Measurements from ENCODE around the gene CHCHD1.
"Not testable (repeated sequence)": the region's sequence is repeated elsewhere in the genome, so short reads cannot be mapped to it uniquely, and the experiment has no call there.

Gene CHCHD1

DNA sequence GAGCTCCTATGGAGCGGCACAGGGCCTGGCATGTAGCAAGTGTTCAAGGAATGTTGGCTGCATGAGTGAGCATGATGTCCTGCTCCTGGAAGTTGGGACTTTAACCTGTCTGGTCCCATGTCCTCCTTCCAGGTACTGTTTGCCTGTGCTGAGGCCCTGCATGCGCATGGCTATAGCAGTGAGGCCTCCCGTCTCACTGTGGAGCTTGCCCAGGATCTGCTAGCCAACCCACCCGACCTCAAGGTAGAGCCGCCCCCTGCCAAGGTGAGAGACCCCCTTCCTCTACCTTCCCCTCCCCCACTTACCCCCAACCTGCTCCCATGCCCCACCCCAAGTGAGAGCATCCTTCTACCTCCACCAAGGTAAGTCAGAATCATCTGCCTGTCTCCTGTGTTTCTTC is 11.6 kb downstream of the CHCHD1 start:
- Mint-ChIP-seq H3K9me3 (no peaks in the 10 kb centered on the region), H3K4me3 (no peak overlapping the region), H3K27me3 (no peaks in the 10 kb centered on the region), H3K36me3 (ENCODE audit: low read depth) (peaks cover 90% of the 10 kb centered on the region), H3K4me1 (ENCODE audit: low read depth) (peaks cover 1% of the 10 kb centered on the region), H3K27ac (peak overlapping the region; percentile 31)
- no peak for DNase-seq

DNA sequence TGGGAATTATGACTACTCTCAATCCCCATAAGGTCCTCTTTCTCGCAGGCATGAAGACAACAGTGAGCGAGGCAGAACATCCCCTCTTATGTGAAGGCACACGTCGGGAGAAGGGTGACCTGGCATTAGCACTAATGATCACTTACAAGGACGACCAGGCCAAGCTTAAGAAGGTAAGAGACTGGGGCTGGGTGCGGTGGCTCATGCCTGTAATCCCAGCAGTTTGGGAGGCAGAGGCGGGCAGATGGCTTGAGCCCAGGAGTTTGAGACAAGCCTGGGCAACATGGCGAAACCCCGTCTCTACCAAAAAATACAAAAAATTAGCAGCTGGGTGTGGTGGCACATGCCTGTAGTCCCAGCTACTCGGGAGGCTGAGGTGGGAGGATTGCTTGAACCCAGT is 13.6 kb downstream of the CHCHD1 start:
- H3K4me3 Mint-ChIP-seq; H3K9me3 Mint-ChIP-seq; DNase-seq; H3K27me3 Mint-ChIP-seq; H3K4me1 Mint-ChIP-seq (ENCODE audit: low read depth): not testable (repeated sequence)
- peaks cover 93% of the 10 kb centered on the region for H3K36me3 Mint-ChIP-seq (ENCODE audit: low read depth)
- peak overlapping the region; percentile 38 for H3K27ac Mint-ChIP-seq

DNA sequence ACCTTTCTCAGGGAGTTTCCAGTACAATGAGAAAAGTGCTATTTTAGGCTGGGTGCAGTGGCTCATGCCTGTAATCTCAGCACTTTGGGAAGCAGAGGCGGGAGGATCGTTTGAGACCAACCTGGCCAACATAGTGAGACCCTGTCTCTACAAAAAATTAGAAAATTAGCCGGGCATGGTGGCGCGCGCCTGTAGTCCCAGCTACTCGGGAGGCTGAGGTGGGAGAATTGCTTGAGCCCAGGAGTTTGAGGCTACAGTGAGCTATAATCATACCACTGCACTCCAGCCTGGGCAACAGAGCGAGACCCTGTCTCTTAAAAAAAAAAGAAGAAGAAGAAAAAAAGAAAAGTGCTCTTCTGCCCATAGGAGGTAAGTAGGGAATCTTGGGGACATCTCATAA is 14.2 kb downstream of the CHCHD1 start:
- not testable (repeated sequence) for H3K4me1 Mint-ChIP-seq (ENCODE audit: low read depth); H3K4me3 Mint-ChIP-seq; H3K9me3 Mint-ChIP-seq; DNase-seq; H3K27ac Mint-ChIP-seq; H3K27me3 Mint-ChIP-seq
- H3K36me3 Mint-ChIP-seq (ENCODE audit: low read depth) = peaks cover 92% of the 10 kb centered on the region

GRCh38 chr10:73796766-73797165 is 14.9 kb downstream of the CHCHD1 start:
- Mint-ChIP-seq H3K36me3 (ENCODE audit: low read depth) (peaks cover 92% of the 10 kb centered on the region), H3K4me1 (ENCODE audit: low read depth) (peaks cover 2% of the 10 kb centered on the region), H3K9me3 (no peaks in the 10 kb centered on the region), H3K27ac (peak overlapping the region; percentile 40), H3K27me3 (no peaks in the 10 kb centered on the region), H3K4me3 (no peak overlapping the region)
- DNase-seq = no peak

GRCh38 chr10:73797324-73798025 is 15.6 kb downstream of the CHCHD1 start:
- Mint-ChIP-seq H3K27me3 (no peaks in the 10 kb centered on the region), H3K4me3 (no peak overlapping the region), H3K9me3 (no peaks in the 10 kb centered on the region), H3K27ac (peak overlapping the region; percentile 53), H3K36me3 (ENCODE audit: low read depth) (peaks cover 97% of the 10 kb centered on the region), H3K4me1 (ENCODE audit: low read depth) (peaks cover 2% of the 10 kb centered on the region)
- DNase-seq = no peak

DNA sequence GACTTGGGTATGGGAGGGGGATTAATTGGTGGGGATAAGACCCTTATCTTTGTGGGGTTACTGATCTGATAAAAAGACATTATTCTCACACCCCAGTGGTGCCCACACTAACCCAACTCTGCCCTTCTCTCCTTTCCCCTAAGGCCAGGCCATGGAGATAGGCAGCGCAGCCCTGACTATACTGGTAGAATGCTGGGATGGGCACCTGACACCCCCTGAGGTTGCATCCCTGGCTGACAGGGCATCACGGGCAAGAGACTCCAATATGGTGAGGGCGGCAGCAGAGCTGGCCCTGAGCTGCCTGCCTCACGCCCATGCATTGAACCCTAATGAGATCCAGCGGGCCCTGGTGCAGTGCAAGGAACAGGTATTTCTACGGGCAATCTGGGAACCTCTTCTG is 16.2 kb downstream of the CHCHD1 start:
- Mint-ChIP-seq H3K27ac (peak overlapping the region; percentile 53), H3K4me3 (no peak overlapping the region), H3K27me3 (no peaks in the 10 kb centered on the region), H3K36me3 (ENCODE audit: low read depth) (peaks cover 97% of the 10 kb centered on the region), H3K4me1 (ENCODE audit: low read depth) (peaks cover 2% of the 10 kb centered on the region), H3K9me3 (no peaks in the 10 kb centered on the region)
- DNase-seq = no peak

- Mint-ChIP-seq H3K36me3 (ENCODE audit: low read depth) (peaks cover 97% of the 10 kb centered on the region), H3K27me3 (no peaks in the 10 kb centered on the region), H3K4me1 (ENCODE audit: low read depth) (peaks cover 9% of the 10 kb centered on the region), H3K4me3 (no peak overlapping the region), H3K27ac (peak overlapping the region; percentile 68), H3K9me3 (no peaks in the 10 kb centered on the region)
- DNase-seq = no peak
These were observed 17.2 kb downstream of the CHCHD1 start for GRCh38 chr10:73798927-73799560.

DNA sequence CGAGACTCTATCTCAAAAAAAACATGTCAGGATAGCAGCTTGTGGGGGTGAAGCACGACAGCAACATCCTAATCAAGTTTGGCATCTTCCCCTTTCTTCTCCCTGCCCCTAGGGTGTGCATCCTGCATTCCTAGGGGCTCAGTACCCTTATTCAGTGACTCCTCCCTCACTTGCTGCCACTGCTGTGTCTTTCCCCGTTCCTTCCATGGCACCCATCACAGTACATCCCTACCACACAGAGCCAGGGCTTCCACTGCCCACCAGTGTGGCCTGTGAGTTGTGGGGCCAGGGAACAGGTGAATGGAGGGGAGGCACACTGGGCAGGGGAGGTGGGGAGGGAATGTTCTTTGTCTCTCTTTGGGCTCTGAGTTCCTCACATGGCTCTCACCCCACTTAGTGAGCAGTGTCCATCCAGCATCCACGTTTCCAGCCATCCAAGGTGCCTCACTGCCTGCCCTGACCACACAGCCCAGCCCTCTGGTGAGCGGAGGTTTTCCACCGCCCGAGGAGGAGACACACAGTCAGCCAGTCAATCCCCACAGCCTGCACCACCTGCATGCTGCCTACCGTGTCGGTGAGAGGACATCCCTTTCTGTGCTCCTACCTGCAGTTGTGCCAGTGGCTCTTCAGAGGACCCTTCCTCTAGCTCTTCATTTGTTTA is 18.2 kb downstream of the CHCHD1 start:
- no peak for DNase-seq
- Mint-ChIP-seq H3K9me3 (no peaks in the 10 kb centered on the region), H3K27me3 (no peaks in the 10 kb centered on the region), H3K27ac (peak overlapping the region; percentile 67), H3K4me3 (no peak overlapping the region), H3K4me1 (ENCODE audit: low read depth) (peaks cover 12% of the 10 kb centered on the region), H3K36me3 (ENCODE audit: low read depth) (peaks cover 98% of the 10 kb centered on the region)

DNA sequence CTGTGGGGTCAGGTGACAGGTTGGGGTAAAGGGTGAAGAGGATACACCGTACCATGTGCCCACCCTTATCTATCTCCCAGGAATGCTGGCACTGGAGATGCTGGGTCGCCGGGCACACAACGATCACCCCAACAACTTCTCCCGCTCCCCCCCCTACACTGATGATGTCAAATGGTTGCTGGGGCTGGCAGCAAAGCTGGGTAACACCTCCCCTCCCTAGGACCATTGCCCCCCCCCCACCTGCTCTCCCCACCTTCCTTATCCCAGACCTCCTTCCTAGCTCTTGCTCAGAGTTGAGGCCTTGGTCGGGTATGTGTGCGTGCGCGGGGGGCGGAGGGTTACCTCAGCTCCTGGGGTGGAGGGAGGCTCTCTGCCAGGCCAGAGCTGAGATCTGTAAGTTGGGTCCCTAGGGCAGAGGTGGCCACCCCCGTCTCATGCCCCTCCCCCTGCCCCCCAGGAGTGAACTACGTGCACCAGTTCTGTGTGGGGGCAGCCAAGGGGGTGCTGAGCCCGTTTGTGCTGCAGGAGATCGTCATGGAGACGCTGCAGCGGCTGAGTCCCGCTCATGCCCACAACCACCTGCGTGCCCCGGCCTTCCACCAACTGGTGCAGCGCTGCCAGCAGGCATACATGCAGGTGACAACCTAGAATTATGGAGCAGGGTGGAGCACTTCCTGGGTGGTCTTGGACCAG is 18.9 kb downstream of the CHCHD1 start:
- no peak for DNase-seq
- Mint-ChIP-seq H3K4me3 (no peak overlapping the region), H3K9me3 (no peaks in the 10 kb centered on the region), H3K36me3 (ENCODE audit: low read depth) (peaks cover 98% of the 10 kb centered on the region), H3K27ac (peak overlapping the region; percentile 73), H3K27me3 (no peaks in the 10 kb centered on the region), H3K4me1 (ENCODE audit: low read depth) (peaks cover 13% of the 10 kb centered on the region)

DNA sequence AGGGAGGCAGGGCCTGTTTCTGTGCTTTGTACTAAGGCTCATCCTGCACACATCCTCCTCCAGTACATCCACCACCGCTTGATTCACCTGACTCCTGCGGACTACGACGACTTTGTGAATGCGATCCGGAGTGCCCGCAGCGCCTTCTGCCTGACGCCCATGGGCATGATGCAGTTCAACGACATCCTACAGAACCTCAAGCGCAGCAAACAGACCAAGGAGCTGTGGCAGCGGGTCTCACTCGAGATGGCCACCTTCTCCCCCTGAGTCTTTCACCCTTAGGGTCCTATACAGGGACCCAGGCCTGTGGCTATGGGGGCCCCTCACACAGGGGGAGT is 19.4 kb downstream of the CHCHD1 start:
- Mint-ChIP-seq H3K27me3 (no peaks in the 10 kb centered on the region), H3K9me3 (no peaks in the 10 kb centered on the region), H3K36me3 (ENCODE audit: low read depth) (peaks cover 99% of the 10 kb centered on the region), H3K4me3 (no peak overlapping the region), H3K27ac (peak overlapping the region; percentile 73), H3K4me1 (ENCODE audit: low read depth) (peaks cover 17% of the 10 kb centered on the region)
- no peak for DNase-seq

DNA sequence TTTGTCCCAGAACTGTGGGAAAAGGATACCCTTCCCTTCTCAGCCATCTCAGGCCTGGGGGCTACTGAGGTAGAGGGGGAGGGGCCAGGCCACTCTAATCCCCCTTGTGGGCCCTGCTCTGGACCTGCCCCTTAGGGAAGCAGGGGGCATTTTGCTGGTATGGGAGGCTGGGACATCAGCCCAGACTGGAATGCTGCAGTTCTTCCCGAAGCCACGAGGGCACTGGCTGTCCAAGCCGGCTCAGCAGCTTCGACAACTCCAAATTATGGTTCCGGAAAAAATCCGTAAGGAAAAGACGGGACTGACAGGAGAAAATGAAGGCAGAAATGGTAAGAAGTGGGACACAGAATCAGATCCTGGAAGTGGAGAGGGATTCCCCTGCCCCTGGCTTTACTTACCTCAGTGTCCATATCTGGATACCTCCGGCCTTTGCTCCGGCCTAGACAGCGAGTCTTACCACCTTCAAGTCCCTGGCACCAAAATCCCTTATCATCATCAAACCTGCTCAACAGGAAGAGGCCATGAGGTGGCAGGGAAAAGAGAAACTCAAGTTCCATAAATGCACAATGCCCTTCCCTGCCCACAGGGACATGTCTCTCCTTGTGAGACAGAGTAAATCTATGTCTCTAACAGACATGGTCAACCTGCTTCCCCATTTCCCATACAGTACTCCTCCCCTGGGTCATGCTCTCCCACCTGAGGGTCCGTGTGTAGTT is 20.6 kb downstream of the CHCHD1 start:
- Mint-ChIP-seq H3K4me1 (ENCODE audit: low read depth) (peaks cover 29% of the 10 kb centered on the region), H3K27ac (peak overlapping the region; percentile 85), H3K36me3 (ENCODE audit: low read depth) (peaks cover 99% of the 10 kb centered on the region), H3K27me3 (no peaks in the 10 kb centered on the region), H3K9me3 (no peaks in the 10 kb centered on the region), H3K4me3 (no peak overlapping the region)
- no peak for DNase-seq

DNA sequence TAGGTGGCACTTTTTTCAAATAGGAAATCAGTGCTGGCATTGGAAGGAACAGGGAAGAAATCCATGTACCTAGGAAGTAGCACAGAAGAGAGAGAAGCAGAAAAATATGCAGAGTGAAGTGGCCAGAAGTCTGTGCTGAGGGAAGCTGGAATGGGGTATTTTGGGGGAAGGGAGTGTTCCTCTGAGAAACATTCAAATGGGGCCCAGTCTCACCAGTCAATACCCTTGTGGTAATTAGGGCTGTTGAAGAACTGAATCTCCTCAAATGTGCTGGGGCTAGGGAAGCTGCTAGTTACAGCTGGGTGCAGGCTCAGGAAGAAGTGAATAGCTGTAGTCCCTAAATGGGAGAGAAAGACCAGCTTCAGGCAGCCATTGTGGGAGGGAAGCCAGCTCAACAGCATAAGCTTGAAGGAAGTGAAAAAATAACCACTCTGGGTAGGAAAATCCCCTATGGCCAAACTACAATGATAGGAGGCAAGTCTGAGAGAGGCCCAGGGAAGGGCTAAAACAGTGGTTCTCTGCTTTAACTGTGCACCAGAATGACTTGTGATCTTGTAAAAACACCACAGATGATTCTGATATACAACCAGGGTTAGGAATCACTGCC is 21.9 kb downstream of the CHCHD1 start:
- Mint-ChIP-seq H3K4me1 (ENCODE audit: low read depth) (peaks cover 40% of the 10 kb centered on the region), H3K27ac (peak overlapping the region; percentile 85), H3K4me3 (no peak overlapping the region)

GRCh38 chr10:73806176-73806950 is 24.5 kb downstream of the CHCHD1 start:
- Mint-ChIP-seq H3K27ac (peak overlapping the region; percentile 95), H3K4me3 (peak overlapping the region; percentile 39), H3K27me3 (no peaks in the 10 kb centered on the region), H3K36me3 (ENCODE audit: low read depth) (peaks cover 93% of the 10 kb centered on the region), H3K4me1 (ENCODE audit: low read depth) (peaks cover 55% of the 10 kb centered on the region), H3K9me3 (no peaks in the 10 kb centered on the region)
- DNase-seq = no peak

More for the DNA sequence above, 21.9 kb downstream of the CHCHD1 start:
- DNase-seq = no peak
- Mint-ChIP-seq H3K9me3 (no peaks in the 10 kb centered on the region), H3K36me3 (ENCODE audit: low read depth) (peaks cover 99% of the 10 kb centered on the region), H3K27me3 (no peaks in the 10 kb centered on the region)
